Mesendoderm (in vitro differentiated cells): ENCODE measurements around the gene LCE3B.

Source experiments
- DNase-seq: peaks from one replicate; pipeline ENCODE4 v3.0.0; 2013
- H2AK5ac ChIP-seq: 2 replicates; pipeline ENCODE4 v1.6.1; 2013; ENCODE audit warnings: low read length, inconsistent platforms
- H2BK120ac ChIP-seq: 2 replicates; pipeline ENCODE4 v1.6.1; 2013; ENCODE audit warnings: low read depth, mild to moderate bottlenecking, low read length, moderate library complexity, mixed read lengths
- H2BK15ac ChIP-seq: replicated peaks from 2 replicates; pipeline ENCODE4 v1.6.1; 2013; ENCODE audit warnings: low read depth, mild to moderate bottlenecking, moderate library complexity
- H2BK5ac ChIP-seq: 2 replicates; pipeline ENCODE4 v1.6.1; 2013; ENCODE audit warnings: low read length, inconsistent platforms
- H3K18ac ChIP-seq: 2 replicates; pipeline ENCODE4 v1.6.1; 2013; ENCODE audit warnings: mild to moderate bottlenecking, low read length, mixed read lengths
- H3K23ac ChIP-seq: one replicate; pipeline ENCODE4 v1.6.1; 2013; ENCODE audit warnings: low read length
- H3K27ac ChIP-seq: 2 replicates; pipeline ENCODE4 v1.5.1; 2013; ENCODE audit warnings: low read depth, mild to moderate bottlenecking, inconsistent platforms, low read length, moderate library complexity
- H3K27me3 ChIP-seq: 2 replicates; pipeline ENCODE4 v1.6.1; 2013; ENCODE audit warnings: low read length, control low read depth, mild to moderate bottlenecking, inconsistent platforms; ENCODE audit not compliant: insufficient read depth, poor library complexity
- H3K36me3 ChIP-seq: 2 replicates; pipeline ENCODE4 v1.6.1; 2013; ENCODE audit warnings: low read length, inconsistent platforms; ENCODE audit not compliant: control insufficient read depth, insufficient read depth
- H3K4ac ChIP-seq: one replicate; pipeline ENCODE4 v1.6.1; 2013; ENCODE audit warnings: low read depth, mild to moderate bottlenecking, low read length, moderate library complexity
- H3K4me1 ChIP-seq: 2 replicates; pipeline ENCODE4 v1.6.1; 2013; ENCODE audit warnings: low read depth, low read length, inconsistent platforms; ENCODE audit not compliant: control insufficient read depth
- H3K4me2 ChIP-seq: 2 replicates; pipeline ENCODE4 v1.6.1; 2013; ENCODE audit warnings: low read length
- H3K4me3 ChIP-seq: 2 replicates; pipeline ENCODE4 v1.5.1; 2013; ENCODE audit warnings: mild to moderate bottlenecking, low read length
- H3K56ac ChIP-seq: one replicate; pipeline ENCODE4 v1.6.1; 2013; ENCODE audit warnings: low read length
- H3K79me1 ChIP-seq: 2 replicates; pipeline ENCODE4 v1.6.1; 2013; ENCODE audit warnings: low read length, inconsistent platforms
- H3K79me2 ChIP-seq: 2 replicates; pipeline ENCODE4 v1.6.1; 2013; ENCODE audit warnings: mild to moderate bottlenecking, low read length; ENCODE audit not compliant: control insufficient read depth, insufficient read depth
- H3K9ac ChIP-seq: 2 replicates; pipeline ENCODE4 v1.6.1; 2013; ENCODE audit warnings: low read length, inconsistent platforms
- H4K5ac ChIP-seq: one replicate; pipeline ENCODE4 v1.6.1; 2013; ENCODE audit warnings: low read length
- H4K8ac ChIP-seq: one replicate; pipeline ENCODE4 v1.6.1; 2013; ENCODE audit warnings: low read depth, mild to moderate bottlenecking, control low read depth, low read length, moderate library complexity
- WGBS: extraction: QIAGEN DNeasy Blood & Tissue Kit; methylation state at CpG from one replicate; pipeline ENCODE4 v1.1.7; 2013; ENCODE audit warnings: low lambda C conversion rate, missing lambda C conversion rate; ENCODE audit not compliant: insufficient coverage; ENCODE audit errors: extremely low coverage; 5-methylcytosine and 5-hydroxymethylcytosine counted together

LCE3B gene

DNA sequence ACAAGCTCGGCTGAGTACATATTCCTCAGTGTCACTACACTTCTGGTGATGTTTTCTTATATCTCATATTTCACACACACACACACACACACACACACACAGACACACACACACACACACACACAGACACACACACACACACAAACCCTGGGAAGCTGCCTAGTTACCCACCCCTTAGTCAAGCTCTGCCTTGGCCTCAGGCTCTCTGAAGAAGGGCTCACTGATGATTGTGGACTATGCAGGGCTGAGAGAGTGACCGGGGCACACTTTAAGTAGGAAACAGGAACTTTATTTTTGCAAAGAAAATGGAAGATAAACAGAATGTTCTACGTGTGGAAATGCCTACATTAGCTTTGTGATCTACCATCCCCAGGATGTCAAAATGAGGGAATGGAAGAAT lies 30.3 kb downstream of the LCE3B start:
- H4K8ac ChIP-seq, result no peak overlapping the region
- no peak overlapping the region for H3K4me3 ChIP-seq
- H3K4ac ChIP-seq, result no peak overlapping the region
- H3K27ac ChIP-seq, result no peak overlapping the region
- H2BK5ac ChIP-seq, result no peak overlapping the region
- no peak overlapping the region for H2BK15ac ChIP-seq
- H3K79me2 ChIP-seq, result no peaks in the 10 kb centered on the region
- H3K9ac ChIP-seq, result no peak overlapping the region
- no peak overlapping the region for H3K56ac ChIP-seq
- H3K4me2 ChIP-seq, result no peak overlapping the region
- no peaks in the 10 kb centered on the region for H3K27me3 ChIP-seq
- DNase-seq, result no peak
- no peak overlapping the region for H2BK120ac ChIP-seq
- no peaks in the 10 kb centered on the region for H3K79me1 ChIP-seq
- no peak overlapping the region for H4K5ac ChIP-seq
- no peak overlapping the region for H3K23ac ChIP-seq
- H3K36me3 ChIP-seq, result no peaks in the 10 kb centered on the region
- no peak overlapping the region for H3K18ac ChIP-seq
- WGBS, result no CpG with 5 or more reads among the region's 3 CpGs
- H2AK5ac ChIP-seq, result no peak overlapping the region
- H3K4me1 ChIP-seq, result no peaks in the 10 kb centered on the region

DNA sequence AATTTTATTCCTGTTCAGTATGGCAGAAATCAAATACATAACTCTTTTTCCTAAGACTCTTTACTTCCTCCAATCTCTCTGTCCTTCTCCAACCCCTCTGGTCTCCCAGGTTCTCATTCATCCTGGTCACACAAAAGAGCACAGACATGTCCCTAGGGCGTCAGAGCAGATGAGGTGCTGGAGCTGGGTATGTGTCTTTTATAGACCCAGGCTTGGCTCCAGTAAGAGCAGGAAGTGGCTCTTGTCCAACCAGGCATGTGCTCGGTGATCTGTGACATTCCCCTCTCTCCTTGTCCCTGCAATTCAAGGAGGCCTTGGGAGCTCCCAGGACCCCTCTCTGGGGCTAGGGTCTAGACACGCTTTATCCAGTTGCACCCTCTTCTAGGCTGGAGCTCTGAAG lies 31.5 kb downstream of the LCE3B start:
- H2BK120ac ChIP-seq, result no peak overlapping the region
- no peaks in the 10 kb centered on the region for H3K27me3 ChIP-seq
- no peak overlapping the region for H3K9ac ChIP-seq

DNA sequence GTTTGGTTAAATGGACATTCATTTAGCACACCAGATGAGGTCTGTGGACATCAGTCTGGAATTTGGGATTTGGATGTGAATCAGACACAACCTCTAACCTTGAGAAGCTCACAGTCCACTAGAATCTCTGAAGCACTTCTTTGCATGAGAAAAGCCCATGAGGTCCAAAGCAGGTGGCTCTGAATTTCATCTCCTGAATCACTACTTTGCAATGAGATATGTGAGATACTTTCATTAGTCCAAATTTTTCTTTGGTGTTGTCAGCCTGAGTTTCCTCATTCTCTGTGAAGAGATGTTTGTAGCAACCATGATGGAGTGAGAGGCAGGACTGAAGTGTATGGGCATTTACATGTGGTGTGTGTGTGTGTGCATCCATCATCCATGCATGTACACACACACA lies 33.0 kb downstream of the LCE3B start:
- no peak overlapping the region for H2BK15ac ChIP-seq
- no peak overlapping the region for H4K8ac ChIP-seq

More for the DNA sequence above, 31.5 kb downstream of the LCE3B start:
- H3K4me1 ChIP-seq, result no peaks in the 10 kb centered on the region
- H3K18ac ChIP-seq, result no peak overlapping the region
- no peak overlapping the region for H2AK5ac ChIP-seq
- no peak for DNase-seq
- H3K79me1 ChIP-seq, result no peaks in the 10 kb centered on the region
- H3K56ac ChIP-seq, result no peak overlapping the region
- H3K79me2 ChIP-seq, result no peaks in the 10 kb centered on the region
- H2BK15ac ChIP-seq, result no peak overlapping the region
- no peak overlapping the region for H3K4me3 ChIP-seq
- H3K4me2 ChIP-seq, result no peak overlapping the region
- no peaks in the 10 kb centered on the region for H3K36me3 ChIP-seq
- no peak overlapping the region for H3K4ac ChIP-seq
- no peak overlapping the region for H4K8ac ChIP-seq
- H4K5ac ChIP-seq, result no peak overlapping the region
- H2BK5ac ChIP-seq, result no peak overlapping the region
- WGBS, result no CpG with 5 or more reads among the region's 3 CpGs
- H3K27ac ChIP-seq, result no peak overlapping the region
- no peak overlapping the region for H3K23ac ChIP-seq

DNA sequence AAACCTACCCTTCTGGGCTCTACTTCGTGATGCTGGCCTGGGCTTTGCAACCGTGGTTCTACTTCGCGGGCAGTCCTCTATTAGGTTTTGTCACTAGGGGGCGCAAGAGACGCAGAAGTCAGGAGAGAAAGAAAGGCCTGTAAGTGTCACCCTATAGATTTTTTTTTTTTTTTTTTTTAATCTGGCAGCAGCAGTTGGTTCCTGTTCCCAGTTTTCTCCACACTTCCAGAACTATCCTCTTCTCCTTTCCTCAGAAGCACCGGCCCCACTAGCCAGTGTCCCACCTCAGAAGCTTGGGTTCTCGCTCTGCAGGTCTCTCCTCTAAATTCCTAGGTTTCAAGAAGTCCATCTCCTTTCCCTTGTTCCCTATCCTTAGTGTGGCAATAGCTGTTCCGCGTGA lies 40.5 kb downstream of the LCE3B start:
- peak; percentile 68 for DNase-seq
- no peak overlapping the region for H3K4me2 ChIP-seq
- no peak overlapping the region for H3K4ac ChIP-seq
- H3K9ac ChIP-seq, result no peak overlapping the region
- H3K79me2 ChIP-seq, result no peaks in the 10 kb centered on the region
- no peak overlapping the region for H2AK5ac ChIP-seq
- no peak overlapping the region for H3K23ac ChIP-seq
- no peak overlapping the region for H2BK5ac ChIP-seq
- no CpG with 5 or more reads among the region's 10 CpGs for WGBS
- H3K18ac ChIP-seq, result no peak overlapping the region
- no peak overlapping the region for H3K27ac ChIP-seq
- H4K8ac ChIP-seq, result no peak overlapping the region
- H3K4me1 ChIP-seq, result no peaks in the 10 kb centered on the region
- no peak overlapping the region for H3K4me3 ChIP-seq
- H4K5ac ChIP-seq, result no peak overlapping the region
- no peaks in the 10 kb centered on the region for H3K27me3 ChIP-seq
- no peak overlapping the region for H3K56ac ChIP-seq
- H2BK120ac ChIP-seq, result no peak overlapping the region
- H3K36me3 ChIP-seq, result no peaks in the 10 kb centered on the region
- no peaks in the 10 kb centered on the region for H3K79me1 ChIP-seq
- H2BK15ac ChIP-seq, result no peak overlapping the region

More for the DNA sequence above, 33.0 kb downstream of the LCE3B start:
- Histone ChIP-seq H3K9ac (no peak overlapping the region), H3K4me2 (no peak overlapping the region), H4K5ac (no peak overlapping the region), H3K56ac (no peak overlapping the region), H3K4me3 (no peak overlapping the region), H3K36me3 (no peaks in the 10 kb centered on the region), H3K79me1 (no peaks in the 10 kb centered on the region), H2AK5ac (no peak overlapping the region), H3K4me1 (no peaks in the 10 kb centered on the region), H3K18ac (no peak overlapping the region), H3K4ac (no peak overlapping the region), H3K27me3 (no peaks in the 10 kb centered on the region), H2BK120ac (no peak overlapping the region), H2BK5ac (no peak overlapping the region), H3K27ac (no peak overlapping the region), H3K23ac (no peak overlapping the region), H3K79me2 (no peaks in the 10 kb centered on the region)
- no peak for DNase-seq

DNA sequence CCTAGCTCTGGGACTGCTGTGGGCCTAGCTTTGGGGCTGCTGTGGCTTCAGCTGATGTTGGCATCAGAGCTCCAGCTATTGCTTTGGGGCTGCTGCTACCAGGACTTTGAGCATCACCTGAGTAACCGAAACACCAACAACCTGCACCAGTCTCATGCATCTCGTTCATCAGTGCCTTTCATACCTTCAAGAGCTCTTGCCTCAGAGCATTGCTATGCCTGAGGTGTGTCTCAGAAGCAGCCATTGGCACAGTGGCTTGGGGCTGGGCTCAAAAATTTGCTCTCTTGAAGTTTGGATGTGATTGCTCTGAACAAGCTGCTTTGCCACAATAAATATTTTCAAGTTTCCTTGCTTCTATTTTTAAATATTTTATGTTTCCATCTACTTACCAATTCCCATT lies 42.8 kb downstream of the LCE3B start:
- Histone ChIP-seq H3K4me3 (no peak overlapping the region), H4K5ac (no peak overlapping the region), H3K27ac (no peak overlapping the region), H3K79me2 (no peaks in the 10 kb centered on the region), H2AK5ac (no peak overlapping the region), H3K18ac (no peak overlapping the region), H2BK15ac (no peak overlapping the region), H3K9ac (no peak overlapping the region), H4K8ac (no peak overlapping the region), H3K27me3 (no peaks in the 10 kb centered on the region), H3K4me1 (no peaks in the 10 kb centered on the region), H3K23ac (no peak overlapping the region), H2BK5ac (no peak overlapping the region), H2BK120ac (no peak overlapping the region), H3K4ac (no peak overlapping the region), H3K36me3 (no peaks in the 10 kb centered on the region), H3K4me2 (no peak overlapping the region), H3K56ac (no peak overlapping the region), H3K79me1 (no peaks in the 10 kb centered on the region)
- WGBS, result no CpG with 5 or more reads among the region's 2 CpGs
- DNase-seq, result no peak

DNA sequence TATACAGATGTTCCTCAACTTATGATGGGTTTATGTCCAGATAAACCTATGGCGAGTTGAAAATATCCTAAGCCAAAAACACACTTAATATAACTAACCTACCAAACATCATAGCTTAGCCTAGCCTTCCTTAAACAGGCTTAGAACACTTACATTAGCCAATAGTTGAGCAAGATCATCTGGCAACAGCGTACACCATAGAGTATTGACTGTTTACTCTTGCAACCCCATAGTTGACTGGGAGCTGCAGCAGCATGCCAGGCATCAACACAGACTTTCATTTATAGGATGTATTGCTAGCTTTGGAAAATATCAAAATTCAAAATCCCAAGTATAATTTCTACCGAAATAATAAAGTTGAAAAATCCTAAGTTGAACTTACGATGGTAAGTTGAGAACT lies 44.1 kb downstream of the LCE3B start:
- Histone ChIP-seq H3K4me2 (no peak overlapping the region), H3K4ac (no peak overlapping the region), H3K56ac (no peak overlapping the region), H2BK5ac (no peak overlapping the region), H3K79me1 (no peaks in the 10 kb centered on the region), H2BK120ac (no peak overlapping the region), H2BK15ac (no peak overlapping the region), H3K9ac (no peak overlapping the region), H3K18ac (no peak overlapping the region), H3K36me3 (no peaks in the 10 kb centered on the region), H3K79me2 (no peaks in the 10 kb centered on the region), H2AK5ac (no peak overlapping the region), H3K23ac (no peak overlapping the region), H3K27ac (no peak overlapping the region), H3K27me3 (no peaks in the 10 kb centered on the region), H3K4me1 (no peaks in the 10 kb centered on the region), H4K8ac (no peak overlapping the region), H4K5ac (no peak overlapping the region), H3K4me3 (no peak overlapping the region)
- no peak for DNase-seq
- WGBS, result no CpG with 5 or more reads among the region's 4 CpGs
